Hematopoietic multipotent progenitor cell treated with erythropoietin and hydrocortisone succinate and interleukin-3 and kit ligand, for 15 days (in vitro differentiated cells): ENCODE results near the gene LAMTOR4.
A peak's percentile ranks its signal among the peaks of the same experiment; 100 is the strongest.

ENCODE experiments used
- DNase-seq: peaks from one replicate; pipeline ENCODE4 v3.0.0-alpha.2; 2015; ENCODE audit warnings: low spot score

LAMTOR4 gene

GRCh38 chr7:100148559-100149328, at the start of gene LAMTOR4:
TSS of gene LAMTOR4 (plus strand) at chr7:100148918. CDS start at chr7:100148973, 55 bp downstream.
- peak; percentile 99 for DNase-seq

- no peak for DNase-seq
Measured at GRCh38 chr7:100099452-100099851, 49.3 kb upstream of the LAMTOR4 start.

GRCh38 chr7:100100420-100101015, 48.2 kb upstream of the LAMTOR4 start:
- DNase-seq, result peak; percentile 92

GRCh38 chr7:100101016-100101862, 47.5 kb upstream of the LAMTOR4 start, which contains the start of the genes AP4M1 and MCM7:
TSS of gene AP4M1 (plus strand) at chr7:100101643. CDS start at chr7:100101715, 72 bp downstream.
TSS of gene MCM7 (minus strand) at chr7:100101397. CDS start at chr7:100101294, 103 bp downstream.
- DNase-seq, result peak; percentile 97

- no peak for DNase-seq
Measured at GRCh38 chr7:100102950-100103840, 45.5 kb upstream of the LAMTOR4 start.

GRCh38 chr7:100105534-100105933, 43.2 kb upstream of the LAMTOR4 start:
- no peak for DNase-seq

- no peak for DNase-seq
Measured at GRCh38 chr7:100106633-100107032, 42.1 kb upstream of the LAMTOR4 start.

- DNase-seq, result no peak
Measured at GRCh38 chr7:100107125-100107737, 41.5 kb upstream of the LAMTOR4 start.

GRCh38 chr7:100107890-100108289, 40.8 kb upstream of the LAMTOR4 start:
- no peak for DNase-seq

- DNase-seq, result no peak
Measured at GRCh38 chr7:100109521-100110163, 39.1 kb upstream of the LAMTOR4 start.

GRCh38 chr7:100111156-100111555, 37.6 kb upstream of the LAMTOR4 start:
- no peak for DNase-seq

- no peak for DNase-seq
Measured at GRCh38 chr7:100111914-100112313, 36.8 kb upstream of the LAMTOR4 start.

- no peak for DNase-seq
Measured at GRCh38 chr7:100115026-100115425, 33.7 kb upstream of the LAMTOR4 start.

- peak; percentile 23 for DNase-seq
Measured at GRCh38 chr7:100118388-100119071, 30.2 kb upstream of the LAMTOR4 start.

- peak; percentile 96 for DNase-seq
Measured at GRCh38 chr7:100119072-100119969, 29.4 kb upstream of the LAMTOR4 start, which contains the start of the genes CNPY4 and TAF6. TSS of gene CNPY4 (plus strand) at chr7:100119634. CDS start at chr7:100119745, 111 bp downstream. TSS of gene TAF6 (minus strand) at chr7:100119358. CDS start at chr7:100114209, 5,149 bp downstream.

- DNase-seq, result peak; percentile 60
Measured at GRCh38 chr7:100119970-100120732, 28.6 kb upstream of the LAMTOR4 start.

- DNase-seq, result no peak
Measured at GRCh38 chr7:100120733-100121036, 28.0 kb upstream of the LAMTOR4 start.

- no peak for DNase-seq
Measured at GRCh38 chr7:100122067-100122466, 26.7 kb upstream of the LAMTOR4 start.
